Measurements from ENCODE around the gene PRKG1.
"Not testable (repeated sequence)": the region's sequence is repeated elsewhere in the genome, so short reads cannot be mapped to it uniquely, and the experiment has no call there.

Gene PRKG1

GRCh38 chr10:51147644-51148399 is 73.5 kb downstream of the PRKG1 start:
- DNase-seq (ENCODE audit: low spot score), result no peak
- Mint-ChIP-seq H3K36me3 (ENCODE audit: low read depth) (no peaks in the 10 kb centered on the region), H3K4me3 (no peak overlapping the region), H3K4me1 (ENCODE audit: low read depth) (no peaks in the 10 kb centered on the region), H3K9me3 (no peaks in the 10 kb centered on the region), H3K27me3 (ENCODE audit: low read depth) (no peaks in the 10 kb centered on the region), H3K27ac (no peak overlapping the region)

- no peak for DNase-seq (ENCODE audit: low spot score)
- no peaks in the 10 kb centered on the region for H3K9me3 Mint-ChIP-seq
- no peaks in the 10 kb centered on the region for H3K36me3 Mint-ChIP-seq (ENCODE audit: low read depth)
- H3K27me3 Mint-ChIP-seq (ENCODE audit: low read depth), result no peaks in the 10 kb centered on the region
- H3K27ac Mint-ChIP-seq, result no peak overlapping the region
- no peaks in the 10 kb centered on the region for H3K4me1 Mint-ChIP-seq (ENCODE audit: low read depth)
- H3K4me3 Mint-ChIP-seq, result no peak overlapping the region
Measured at GRCh38 chr10:51156926-51157325, 82.6 kb downstream of the PRKG1 start.

- Mint-ChIP-seq H3K4me3 (no peak overlapping the region), H3K27me3 (ENCODE audit: low read depth) (no peaks in the 10 kb centered on the region), H3K4me1 (ENCODE audit: low read depth) (no peaks in the 10 kb centered on the region), H3K9me3 (no peaks in the 10 kb centered on the region), H3K27ac (no peak overlapping the region), H3K36me3 (ENCODE audit: low read depth) (no peaks in the 10 kb centered on the region)
- no peak for DNase-seq (ENCODE audit: low spot score)
Measured at GRCh38 chr10:51158832-51159231, 84.5 kb downstream of the PRKG1 start.

- H3K4me1 Mint-ChIP-seq (ENCODE audit: low read depth), result no peaks in the 10 kb centered on the region
- H3K27me3 Mint-ChIP-seq (ENCODE audit: low read depth), result no peaks in the 10 kb centered on the region
- H3K36me3 Mint-ChIP-seq (ENCODE audit: low read depth), result no peaks in the 10 kb centered on the region
- no peaks in the 10 kb centered on the region for H3K9me3 Mint-ChIP-seq
- DNase-seq (ENCODE audit: low spot score), result no peak
- no peak overlapping the region for H3K27ac Mint-ChIP-seq
- H3K4me3 Mint-ChIP-seq, result no peak overlapping the region
Measured at GRCh38 chr10:51159841-51160240, 85.6 kb downstream of the PRKG1 start.

- no peak overlapping the region for H3K4me3 Mint-ChIP-seq
- no peak overlapping the region for H3K27ac Mint-ChIP-seq
- no peaks in the 10 kb centered on the region for H3K9me3 Mint-ChIP-seq
- no peaks in the 10 kb centered on the region for H3K36me3 Mint-ChIP-seq (ENCODE audit: low read depth)
- H3K4me1 Mint-ChIP-seq (ENCODE audit: low read depth), result no peaks in the 10 kb centered on the region
- no peaks in the 10 kb centered on the region for H3K27me3 Mint-ChIP-seq (ENCODE audit: low read depth)
- DNase-seq (ENCODE audit: low spot score), result no peak
Measured at GRCh38 chr10:51162002-51162401, 87.7 kb downstream of the PRKG1 start.

GRCh38 chr10:51163380-51164049 is 89.2 kb downstream of the PRKG1 start:
- not testable (repeated sequence) for H3K27ac Mint-ChIP-seq; H3K4me3 Mint-ChIP-seq; H3K9me3 Mint-ChIP-seq; DNase-seq (ENCODE audit: low spot score); H3K27me3 Mint-ChIP-seq (ENCODE audit: low read depth); H3K36me3 Mint-ChIP-seq (ENCODE audit: low read depth); H3K4me1 Mint-ChIP-seq (ENCODE audit: low read depth)

GRCh38 chr10:51168086-51168815 is 94.0 kb downstream of the PRKG1 start:
- H3K27ac Mint-ChIP-seq, result no peak overlapping the region
- H3K9me3 Mint-ChIP-seq, result no peaks in the 10 kb centered on the region
- DNase-seq (ENCODE audit: low spot score), result no peak
- no peaks in the 10 kb centered on the region for H3K4me1 Mint-ChIP-seq (ENCODE audit: low read depth)
- H3K27me3 Mint-ChIP-seq (ENCODE audit: low read depth), result no peaks in the 10 kb centered on the region
- no peaks in the 10 kb centered on the region for H3K36me3 Mint-ChIP-seq (ENCODE audit: low read depth)
- no peak overlapping the region for H3K4me3 Mint-ChIP-seq

- H3K36me3 Mint-ChIP-seq (ENCODE audit: low read depth), result no peaks in the 10 kb centered on the region
- no peak overlapping the region for H3K4me3 Mint-ChIP-seq
- H3K27ac Mint-ChIP-seq, result no peak overlapping the region
- no peaks in the 10 kb centered on the region for H3K27me3 Mint-ChIP-seq (ENCODE audit: low read depth)
- DNase-seq (ENCODE audit: low spot score), result no peak
- H3K9me3 Mint-ChIP-seq, result no peaks in the 10 kb centered on the region
- no peaks in the 10 kb centered on the region for H3K4me1 Mint-ChIP-seq (ENCODE audit: low read depth)
Measured at GRCh38 chr10:51169111-51169510, 94.8 kb downstream of the PRKG1 start.

GRCh38 chr10:51170518-51171245 is 96.4 kb downstream of the PRKG1 start:
- Mint-ChIP-seq H3K4me1 (ENCODE audit: low read depth) (no peaks in the 10 kb centered on the region), H3K9me3 (no peaks in the 10 kb centered on the region), H3K36me3 (ENCODE audit: low read depth) (no peaks in the 10 kb centered on the region), H3K27ac (no peak overlapping the region), H3K4me3 (no peak overlapping the region), H3K27me3 (ENCODE audit: low read depth) (no peaks in the 10 kb centered on the region)
- no peak for DNase-seq (ENCODE audit: low spot score)

- H3K4me3 Mint-ChIP-seq, result no peak overlapping the region
- no peaks in the 10 kb centered on the region for H3K9me3 Mint-ChIP-seq
- DNase-seq (ENCODE audit: low spot score), result no peak
- H3K36me3 Mint-ChIP-seq (ENCODE audit: low read depth), result no peaks in the 10 kb centered on the region
- H3K27me3 Mint-ChIP-seq (ENCODE audit: low read depth), result no peaks in the 10 kb centered on the region
- H3K27ac Mint-ChIP-seq, result no peak overlapping the region
- H3K4me1 Mint-ChIP-seq (ENCODE audit: low read depth), result no peaks in the 10 kb centered on the region
Measured at GRCh38 chr10:51171946-51172345, 97.7 kb downstream of the PRKG1 start.

GRCh38 chr10:51176976-51177695 is 102.8 kb downstream of the PRKG1 start:
- Mint-ChIP-seq H3K27ac (no peak overlapping the region), H3K4me1 (ENCODE audit: low read depth) (no peaks in the 10 kb centered on the region), H3K36me3 (ENCODE audit: low read depth) (no peaks in the 10 kb centered on the region), H3K4me3 (no peak overlapping the region), H3K9me3 (no peaks in the 10 kb centered on the region), H3K27me3 (ENCODE audit: low read depth) (no peaks in the 10 kb centered on the region)
- no peak for DNase-seq (ENCODE audit: low spot score)

GRCh38 chr10:51178634-51179033 is 104.3 kb downstream of the PRKG1 start:
- no peaks in the 10 kb centered on the region for H3K9me3 Mint-ChIP-seq
- no peak overlapping the region for H3K4me3 Mint-ChIP-seq
- H3K4me1 Mint-ChIP-seq (ENCODE audit: low read depth), result no peaks in the 10 kb centered on the region
- no peaks in the 10 kb centered on the region for H3K36me3 Mint-ChIP-seq (ENCODE audit: low read depth)
- no peak for DNase-seq (ENCODE audit: low spot score)
- no peak overlapping the region for H3K27ac Mint-ChIP-seq
- H3K27me3 Mint-ChIP-seq (ENCODE audit: low read depth), result no peaks in the 10 kb centered on the region

- H3K4me3 Mint-ChIP-seq, result no peak overlapping the region
- no peak overlapping the region for H3K27ac Mint-ChIP-seq
- no peaks in the 10 kb centered on the region for H3K36me3 Mint-ChIP-seq (ENCODE audit: low read depth)
- no peaks in the 10 kb centered on the region for H3K9me3 Mint-ChIP-seq
- no peaks in the 10 kb centered on the region for H3K27me3 Mint-ChIP-seq (ENCODE audit: low read depth)
- no peaks in the 10 kb centered on the region for H3K4me1 Mint-ChIP-seq (ENCODE audit: low read depth)
- no peak for DNase-seq (ENCODE audit: low spot score)
Measured at GRCh38 chr10:51180141-51180540, 105.9 kb downstream of the PRKG1 start.
